Measurements from ENCODE around the gene CPVL. TPM values are rescaled to one million over a fixed set of nuclear protein-coding genes. Genes with fewer than 3 reads are reported as not detected.

The CPVL gene
- total RNA-seq, 1 experiment from 2014 or later, result 72.3 TPM

DNA sequence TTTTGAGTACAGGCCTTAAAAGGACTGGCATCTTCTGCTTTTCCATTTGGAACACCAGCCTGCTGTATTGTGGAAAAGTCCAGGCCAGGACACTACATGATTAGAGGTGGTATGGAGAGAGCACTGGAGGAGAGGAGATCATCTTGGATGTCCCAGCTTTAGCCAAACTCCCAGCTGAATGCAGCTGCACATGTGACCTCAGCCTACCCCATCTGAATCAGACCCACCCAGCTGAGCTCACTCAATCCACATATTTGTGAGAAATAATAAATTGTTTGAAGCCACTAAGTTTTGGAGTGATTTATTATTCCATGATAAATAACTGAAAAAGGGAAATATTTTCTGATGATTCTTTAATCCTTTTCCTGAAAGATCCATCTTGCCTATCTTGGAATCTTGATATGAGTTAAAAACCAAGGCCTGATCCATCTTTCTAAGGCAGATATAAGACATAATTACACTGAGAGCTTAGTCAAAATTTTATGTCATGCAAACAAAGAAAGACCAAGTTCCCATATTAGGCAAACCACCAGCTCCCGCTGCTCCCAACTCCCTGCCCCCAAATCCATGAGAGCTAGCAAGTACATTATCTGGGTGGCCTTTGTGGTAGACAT is 133.1 kb downstream of the CPVL start:
- Histone ChIP-seq H3K27me3 (replicated peaks; ENCODE audit: insufficient read depth, low read depth, low read length, poor library complexity) (no peaks in the 10 kb centered on the region), H3K27ac (ENCODE audit: low read depth, low read length, poor library complexity, severe bottlenecking) (no peak overlapping the region), H3K4me1 (ENCODE audit: insufficient read depth, low read length, poor library complexity, severe bottlenecking) (peaks cover 6% of the 10 kb centered on the region), H3K4me3 (ENCODE audit: low read depth, low read length, poor library complexity, severe bottlenecking) (no peak overlapping the region), H3K9me3 (ENCODE audit: low read depth, low read length, poor library complexity, severe bottlenecking) (no peaks in the 10 kb centered on the region), H3K36me3 (ENCODE audit: insufficient read depth, low read length, poor library complexity, severe bottlenecking) (no peaks in the 10 kb centered on the region)
- DNase-seq (ENCODE audit: low spot score), result no peak
- no TSS peak for BruUV-seq (replicated peaks)
- intact Hi-C loops (cut with micrococcal nuclease; ENCODE audit: unreplicated experiment), result no loop called here
- CTCF ChIA-PET, result no interaction called here
- POLR2A ChIA-PET (ENCODE audit: low non-redundant PET), result no interaction called here
- TF ChIP-seq, protein P1, sequence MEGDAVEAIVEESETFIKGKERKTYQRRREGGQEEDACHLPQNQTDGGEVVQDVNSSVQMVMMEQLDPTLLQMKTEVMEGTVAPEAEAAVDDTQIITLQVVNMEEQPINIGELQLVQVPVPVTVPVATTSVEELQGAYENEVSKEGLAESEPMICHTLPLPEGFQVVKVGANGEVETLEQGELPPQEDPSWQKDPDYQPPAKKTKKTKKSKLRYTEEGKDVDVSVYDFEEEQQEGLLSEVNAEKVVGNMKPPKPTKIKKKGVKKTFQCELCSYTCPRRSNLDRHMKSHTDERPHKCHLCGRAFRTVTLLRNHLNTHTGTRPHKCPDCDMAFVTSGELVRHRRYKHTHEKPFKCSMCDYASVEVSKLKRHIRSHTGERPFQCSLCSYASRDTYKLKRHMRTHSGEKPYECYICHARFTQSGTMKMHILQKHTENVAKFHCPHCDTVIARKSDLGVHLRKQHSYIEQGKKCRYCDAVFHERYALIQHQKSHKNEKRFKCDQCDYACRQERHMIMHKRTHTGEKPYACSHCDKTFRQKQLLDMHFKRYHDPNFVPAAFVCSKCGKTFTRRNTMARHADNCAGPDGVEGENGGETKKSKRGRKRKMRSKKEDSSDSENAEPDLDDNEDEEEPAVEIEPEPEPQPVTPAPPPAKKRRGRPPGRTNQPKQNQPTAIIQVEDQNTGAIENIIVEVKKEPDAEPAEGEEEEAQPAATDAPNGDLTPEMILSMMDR (conservative IDR thresholded peaks at IDR 0.05; ENCODE audit: low read depth, low read length), result no peak
- no peak for TF ChIP-seq EZH2 (IDR thresholded peaks at IDR 0.05; ENCODE audit: borderline replicate concordance, low read depth, low read length, poor library complexity, severe bottlenecking)

DNA sequence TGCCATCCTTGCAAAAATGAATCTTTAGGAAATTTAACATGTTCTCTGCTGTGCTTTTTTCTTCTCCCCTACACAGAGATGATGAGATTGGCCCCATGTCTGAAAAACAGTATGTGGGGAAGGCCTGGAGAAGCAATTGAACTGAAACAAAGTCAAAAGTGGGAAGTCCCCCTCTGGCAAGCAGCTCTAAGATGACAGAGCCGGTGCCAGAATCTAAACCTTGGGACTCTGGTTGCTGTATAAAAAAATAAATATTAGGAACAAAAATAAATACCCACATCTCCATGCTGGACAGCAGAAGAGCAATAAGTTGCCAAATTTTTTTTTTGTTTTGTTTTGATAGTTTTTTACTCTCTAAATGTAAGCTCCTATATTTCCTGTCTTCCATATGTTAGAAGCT is 136.4 kb downstream of the CPVL start:
- H3K36me3 ChIP-seq (ENCODE audit: insufficient read depth, low read length, poor library complexity, severe bottlenecking), result no peaks in the 10 kb centered on the region
- H3K27ac ChIP-seq (ENCODE audit: low read depth, low read length, poor library complexity, severe bottlenecking), result no peak overlapping the region
- no peak for DNase-seq (ENCODE audit: low spot score)
- CTCF ChIA-PET, result no interaction called here
- intact Hi-C loops (cut with micrococcal nuclease; ENCODE audit: unreplicated experiment), result no loop called here
- POLR2A ChIA-PET (ENCODE audit: low non-redundant PET), result no interaction called here
- H3K4me1 ChIP-seq (ENCODE audit: insufficient read depth, low read length, poor library complexity, severe bottlenecking), result no peaks in the 10 kb centered on the region
- TF ChIP-seq, protein P1 (conservative IDR thresholded peaks at IDR 0.05; ENCODE audit: low read depth, low read length), result no peak
- TF ChIP-seq EZH2 (IDR thresholded peaks at IDR 0.05; ENCODE audit: borderline replicate concordance, low read depth, low read length, poor library complexity, severe bottlenecking), result no peak
- no peaks in the 10 kb centered on the region for H3K27me3 ChIP-seq (replicated peaks; ENCODE audit: insufficient read depth, low read depth, low read length, poor library complexity)
- no TSS peak for BruUV-seq (replicated peaks)
- no peaks in the 10 kb centered on the region for H3K9me3 ChIP-seq (ENCODE audit: low read depth, low read length, poor library complexity, severe bottlenecking)
- H3K4me3 ChIP-seq (ENCODE audit: low read depth, low read length, poor library complexity, severe bottlenecking), result no peak overlapping the region

DNA sequence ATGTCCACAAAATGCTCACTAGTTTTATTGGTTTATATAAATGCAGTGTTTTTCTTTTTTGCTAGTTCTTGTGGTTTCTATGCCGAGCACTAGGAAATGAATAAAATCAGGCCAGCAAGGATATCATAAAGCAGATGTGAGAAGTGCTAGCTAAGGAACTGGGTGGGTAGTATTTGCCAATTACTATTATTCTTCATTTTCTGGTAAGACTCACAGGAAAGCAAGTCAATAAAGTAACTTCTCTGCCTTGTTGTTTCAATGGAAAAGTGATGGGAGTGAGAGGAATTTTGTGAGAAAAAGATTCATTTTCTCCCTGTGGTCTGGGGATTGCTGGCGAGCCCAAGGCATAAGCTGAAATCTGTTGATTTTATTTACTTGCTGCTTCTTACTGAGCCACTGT is 137.7 kb downstream of the CPVL start:
- no peak for TF ChIP-seq EZH2 (IDR thresholded peaks at IDR 0.05; ENCODE audit: borderline replicate concordance, low read depth, low read length, poor library complexity, severe bottlenecking)
- TF ChIP-seq, protein P1 (conservative IDR thresholded peaks at IDR 0.05; ENCODE audit: low read depth, low read length), result no peak
- no peaks in the 10 kb centered on the region for H3K27me3 ChIP-seq (replicated peaks; ENCODE audit: insufficient read depth, low read depth, low read length, poor library complexity)
- ChIA-PET CTCF (no interaction called here), POLR2A (ENCODE audit: low non-redundant PET) (no interaction called here)
- H3K4me3 ChIP-seq (ENCODE audit: low read depth, low read length, poor library complexity, severe bottlenecking), result no peak overlapping the region
- no peak overlapping the region for H3K27ac ChIP-seq (ENCODE audit: low read depth, low read length, poor library complexity, severe bottlenecking)
- DNase-seq (ENCODE audit: low spot score), result no peak
- intact Hi-C loops (cut with micrococcal nuclease; ENCODE audit: unreplicated experiment), result no loop called here
- no peaks in the 10 kb centered on the region for H3K36me3 ChIP-seq (ENCODE audit: insufficient read depth, low read length, poor library complexity, severe bottlenecking)
- no TSS peak for BruUV-seq (replicated peaks)
- H3K9me3 ChIP-seq (ENCODE audit: low read depth, low read length, poor library complexity, severe bottlenecking), result no peaks in the 10 kb centered on the region
- no peaks in the 10 kb centered on the region for H3K4me1 ChIP-seq (ENCODE audit: insufficient read depth, low read length, poor library complexity, severe bottlenecking)
